ENCODE measurements around the gene PRDM10.
"Not testable (repeated sequence)": the region's sequence is repeated elsewhere in the genome, so short reads cannot be mapped to it uniquely, and the experiment has no call there.

The PRDM10 gene

DNA sequence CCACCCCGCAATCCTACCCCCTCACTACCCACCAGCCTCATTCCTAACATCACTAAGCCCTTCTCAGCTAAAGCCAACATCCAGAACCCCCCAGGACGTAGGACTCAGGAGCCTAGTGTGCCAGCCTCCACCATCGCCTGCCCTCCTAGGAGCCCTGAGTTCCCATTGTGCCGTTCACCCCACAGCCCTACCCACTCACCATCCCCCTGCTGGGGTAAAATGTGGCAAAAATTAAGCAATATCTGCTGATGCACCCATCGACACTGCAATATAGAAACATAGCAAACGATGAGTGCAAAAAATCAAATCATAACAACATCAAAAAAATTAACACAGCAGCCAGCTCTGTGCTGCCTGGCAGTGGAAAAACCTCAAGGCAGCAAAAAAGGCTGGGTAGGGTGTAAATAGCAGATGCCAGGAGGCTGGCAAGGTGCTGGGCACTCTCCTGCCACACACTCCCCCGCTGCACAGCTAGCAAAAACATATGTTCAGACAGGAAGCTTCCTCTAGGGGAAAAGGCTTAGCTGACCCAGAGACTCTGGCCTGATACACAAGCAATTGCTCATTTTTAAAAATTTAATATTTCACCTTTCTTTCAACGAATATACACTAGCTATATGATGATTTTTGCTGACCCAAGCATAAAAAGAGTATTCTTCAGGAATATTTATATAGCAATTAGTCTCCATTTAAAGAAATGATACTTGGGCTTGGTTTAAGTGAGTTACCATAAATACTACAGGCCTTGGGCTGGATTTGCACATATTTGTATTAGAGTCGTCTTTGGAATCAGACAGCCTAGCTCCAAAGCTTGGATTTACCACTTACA lies 33.8 kb downstream of the PRDM10 start:
- TF ChIP-seq ZFX (IDR thresholded peaks at IDR 0.05), result no peak
- TF ChIP-seq, protein P1, sequence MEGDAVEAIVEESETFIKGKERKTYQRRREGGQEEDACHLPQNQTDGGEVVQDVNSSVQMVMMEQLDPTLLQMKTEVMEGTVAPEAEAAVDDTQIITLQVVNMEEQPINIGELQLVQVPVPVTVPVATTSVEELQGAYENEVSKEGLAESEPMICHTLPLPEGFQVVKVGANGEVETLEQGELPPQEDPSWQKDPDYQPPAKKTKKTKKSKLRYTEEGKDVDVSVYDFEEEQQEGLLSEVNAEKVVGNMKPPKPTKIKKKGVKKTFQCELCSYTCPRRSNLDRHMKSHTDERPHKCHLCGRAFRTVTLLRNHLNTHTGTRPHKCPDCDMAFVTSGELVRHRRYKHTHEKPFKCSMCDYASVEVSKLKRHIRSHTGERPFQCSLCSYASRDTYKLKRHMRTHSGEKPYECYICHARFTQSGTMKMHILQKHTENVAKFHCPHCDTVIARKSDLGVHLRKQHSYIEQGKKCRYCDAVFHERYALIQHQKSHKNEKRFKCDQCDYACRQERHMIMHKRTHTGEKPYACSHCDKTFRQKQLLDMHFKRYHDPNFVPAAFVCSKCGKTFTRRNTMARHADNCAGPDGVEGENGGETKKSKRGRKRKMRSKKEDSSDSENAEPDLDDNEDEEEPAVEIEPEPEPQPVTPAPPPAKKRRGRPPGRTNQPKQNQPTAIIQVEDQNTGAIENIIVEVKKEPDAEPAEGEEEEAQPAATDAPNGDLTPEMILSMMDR (conservative IDR thresholded peaks at IDR 0.05), result no peak
- no peak overlapping the region for H3K27ac ChIP-seq

DNA sequence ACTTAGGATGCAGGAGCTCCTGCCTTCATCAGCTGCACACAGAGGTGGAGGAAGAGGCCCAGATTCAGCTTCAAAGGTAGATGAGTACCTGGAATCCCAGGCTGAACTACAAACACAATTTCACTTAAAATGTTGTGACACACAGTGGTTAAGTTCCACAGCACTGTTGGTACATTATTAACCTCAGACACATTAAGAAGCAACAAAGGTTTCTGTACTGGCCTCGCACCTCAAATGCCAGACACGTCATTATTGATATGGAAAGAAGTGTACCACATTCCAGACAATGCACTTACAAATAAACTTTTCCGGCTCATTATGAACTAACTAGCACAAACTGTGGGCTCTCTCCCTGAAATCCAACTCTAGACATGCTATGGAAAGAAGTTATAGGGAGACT lies 34.6 kb downstream of the PRDM10 start:
- H3K27ac ChIP-seq, result no peak overlapping the region

DNA sequence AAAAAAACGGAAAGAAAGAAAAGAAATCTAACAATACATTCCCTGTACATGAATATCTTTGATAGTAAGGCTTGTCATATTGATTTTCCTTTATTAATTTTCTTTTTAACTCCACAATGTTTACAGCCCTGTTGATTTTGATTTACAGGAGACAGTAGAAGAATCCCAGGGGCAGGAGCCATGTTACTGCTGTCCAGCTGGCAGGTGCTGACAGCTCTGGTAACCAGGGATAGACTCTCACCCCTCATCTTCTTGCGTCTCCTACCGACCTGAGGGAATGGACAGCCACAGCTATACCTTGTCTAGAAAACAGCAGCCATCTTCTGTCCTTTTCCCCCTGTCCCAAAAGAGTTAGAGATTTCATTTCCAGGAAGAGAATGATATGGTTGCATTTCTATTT lies 37.4 kb downstream of the PRDM10 start:
- TF ChIP-seq, protein P1 (conservative IDR thresholded peaks at IDR 0.05), result no peak
- no peak overlapping the region for H3K27ac ChIP-seq

More for the DNA sequence above, 34.6 kb downstream of the PRDM10 start:
- TF ChIP-seq, protein P1 (conservative IDR thresholded peaks at IDR 0.05), result no peak
- no peak for TF ChIP-seq ZFX (IDR thresholded peaks at IDR 0.05)

DNA sequence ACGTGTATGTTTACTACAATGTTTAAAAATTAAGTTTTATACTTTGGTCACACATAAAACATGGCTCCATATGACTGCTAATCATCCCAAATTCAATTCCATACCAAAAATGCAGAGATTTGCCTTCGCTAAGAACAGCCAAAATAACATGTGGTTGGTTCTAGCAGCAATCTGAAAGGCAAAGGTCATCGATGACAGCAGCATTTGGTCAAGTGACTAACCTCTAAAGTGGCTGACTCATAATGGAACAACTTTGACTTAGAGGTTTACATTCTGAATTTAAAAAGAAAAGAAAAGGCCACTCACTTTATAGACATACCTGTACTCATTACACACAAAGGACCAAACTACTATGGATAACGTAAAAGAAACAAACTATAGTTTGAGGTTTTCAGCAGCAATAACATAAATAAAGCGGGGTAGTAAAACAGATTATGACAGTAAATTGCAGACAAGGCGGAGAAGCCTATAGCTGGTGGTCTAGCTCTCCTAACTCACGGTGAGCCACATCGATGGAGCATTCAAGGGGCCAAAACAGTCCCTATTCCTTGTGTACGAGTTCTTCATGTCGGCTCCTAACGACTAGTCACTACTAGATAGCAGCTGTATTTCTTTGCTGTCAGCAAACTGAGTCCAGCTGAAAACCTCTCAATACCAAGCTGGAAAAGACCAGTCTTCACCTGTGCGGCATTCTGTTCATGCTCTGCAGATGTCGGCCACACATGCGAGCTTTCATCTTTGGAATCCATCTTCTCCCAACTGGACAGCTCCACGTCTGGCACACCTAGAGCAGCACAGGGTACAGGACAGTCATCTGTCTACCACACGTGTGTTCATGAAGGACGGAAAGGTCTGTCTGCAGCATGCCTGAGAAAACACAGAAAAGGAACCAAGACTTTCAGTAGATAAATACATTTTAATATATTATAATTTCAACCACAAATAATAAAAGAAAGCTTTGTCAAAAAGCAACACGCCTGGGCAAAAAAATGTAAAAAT lies 42.1 kb downstream of the PRDM10 start:
- no peak overlapping the region for H3K27ac ChIP-seq
- TF ChIP-seq ZFX (IDR thresholded peaks at IDR 0.05), result no peak
- TF ChIP-seq, protein P1 (conservative IDR thresholded peaks at IDR 0.05), result no peak

DNA sequence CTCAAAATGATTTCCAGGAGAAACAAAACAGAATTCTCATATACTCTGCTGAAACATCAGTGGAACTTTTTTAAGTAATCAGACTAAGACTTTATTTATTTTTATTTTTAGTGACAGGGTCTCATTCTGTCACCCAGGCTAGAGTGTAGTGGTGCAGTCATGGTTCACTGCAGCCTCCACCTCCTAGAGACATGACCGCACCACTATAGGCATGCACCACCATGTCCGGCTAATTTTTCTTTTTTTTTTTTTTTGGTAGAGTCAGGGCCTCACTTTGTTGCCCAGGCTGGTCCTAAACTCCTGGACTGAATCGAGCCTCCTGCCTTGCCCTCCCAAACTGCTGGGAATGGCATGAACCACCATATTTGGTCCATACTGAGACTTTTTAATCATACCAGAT lies 42.9 kb downstream of the PRDM10 start:
- TF ChIP-seq ZFX (IDR thresholded peaks at IDR 0.05), result no peak
- TF ChIP-seq, protein P1 (conservative IDR thresholded peaks at IDR 0.05), result no peak
- no peak overlapping the region for H3K27ac ChIP-seq

DNA sequence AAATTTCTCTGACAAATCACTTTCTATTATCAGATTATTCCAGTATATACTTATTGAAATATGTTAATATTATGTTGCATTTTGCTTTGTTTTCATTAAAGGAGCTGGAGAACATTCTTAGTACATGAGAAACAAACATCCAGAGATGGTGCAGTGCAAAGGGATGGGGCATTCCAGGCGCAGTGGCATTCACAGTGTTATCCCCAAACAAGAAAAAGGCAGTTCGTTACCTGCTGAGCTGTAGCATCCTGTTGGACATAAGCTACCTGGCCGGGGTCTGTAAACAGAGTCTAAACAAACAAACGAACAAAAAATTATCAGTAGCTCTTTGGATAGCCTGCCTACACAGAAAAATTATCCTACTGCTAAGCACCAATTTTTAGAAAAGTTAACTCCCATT lies 47.4 kb downstream of the PRDM10 start:
- TF ChIP-seq ZFX (IDR thresholded peaks at IDR 0.05), result no peak
- TF ChIP-seq, protein P1 (conservative IDR thresholded peaks at IDR 0.05), result no peak

DNA sequence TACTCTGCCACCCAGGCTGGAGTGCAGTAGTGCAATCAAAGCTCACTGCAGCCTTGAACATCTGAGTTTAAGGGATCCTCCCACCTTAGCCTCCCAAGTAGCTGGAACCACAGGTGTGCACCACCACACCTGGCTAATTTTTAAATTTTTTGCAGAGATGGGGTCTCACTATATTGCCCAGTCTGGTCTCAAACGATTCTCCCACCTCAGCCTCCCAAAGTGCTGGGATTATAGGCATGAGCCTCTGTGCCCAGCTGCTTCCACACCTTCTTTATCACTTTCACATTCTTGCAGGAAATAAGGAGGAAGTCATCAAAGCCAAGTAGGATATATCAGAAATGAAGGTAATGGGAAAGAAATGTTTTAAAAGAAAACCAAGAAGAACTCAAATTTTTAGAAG lies 47.9 kb downstream of the PRDM10 start:
- H3K27ac ChIP-seq, result not testable (repeated sequence)

More for the DNA sequence above, 47.4 kb downstream of the PRDM10 start:
- H3K27ac ChIP-seq, result no peak overlapping the region
